ENCODE results near the gene KRTAP5-11. TPM values are rescaled to one million over a fixed set of nuclear protein-coding genes. Genes with fewer than 3 reads are reported as not detected.

The KRTAP5-11 gene
- not detected in 5 replicates for total RNA-seq (2022; extraction: Qiagen RNA extraction; ENCODE audit: low read depth)

GRCh38 chr11:71582309-71582895 is at the start of gene KRTAP5-11:
KRTAP5-11 (minus strand) TSS chr11:71582875; CDS start chr11:71582837, 38 bp downstream.

GRCh38 chr11:71565263-71565662 is 17.4 kb downstream of the KRTAP5-11 start, which contains the start of gene KRTAP5-10:
KRTAP5-10 (plus strand) TSS chr11:71565563; CDS start chr11:71565588, 25 bp downstream.

GRCh38 chr11:71548120-71548519 is 34.6 kb downstream of the KRTAP5-11 start, which contains the start of gene KRTAP5-9:
KRTAP5-9 (plus strand) TSS chr11:71548420; CDS start chr11:71548658, 238 bp downstream.

GRCh38 chr11:71537977-71538665 is 44.6 kb downstream of the KRTAP5-11 start, which contains the start of gene KRTAP5-8:
KRTAP5-8 (plus strand) TSS chr11:71538025; CDS start chr11:71538056, 31 bp downstream.

Other genes starting within 250 kb of the KRTAP5-11 start
- 42.5 to 56.3 TPM (median 51.7 TPM) in 5 replicates for gene DHCR7, start 134.5 kb downstream of the KRTAP5-11 start, total RNA-seq (2022; extraction: Qiagen RNA extraction; ENCODE audit: low read depth)
- gene NADSYN1, start 129.7 kb downstream of the KRTAP5-11 start, total RNA-seq (2022; extraction: Qiagen RNA extraction; ENCODE audit: low read depth): 38.2 to 48.9 TPM (median 47.0 TPM) in 5 replicates
- gene KRTAP5-7, start 55.6 kb downstream of the KRTAP5-11 start, total RNA-seq (2022; extraction: Qiagen RNA extraction; ENCODE audit: low read depth): not detected in 5 replicates
- gene KRTAP5-8, start 44.9 kb downstream of the KRTAP5-11 start, total RNA-seq (2022; extraction: Qiagen RNA extraction; ENCODE audit: low read depth): not detected in 5 replicates
- not detected in 5 replicates for gene KRTAP5-9, start 34.5 kb downstream of the KRTAP5-11 start, total RNA-seq (2022; extraction: Qiagen RNA extraction; ENCODE audit: low read depth)
- gene KRTAP5-10, start 17.3 kb downstream of the KRTAP5-11 start, total RNA-seq (2022; extraction: Qiagen RNA extraction; ENCODE audit: low read depth): not detected in 5 replicates